ENCODE data around the gene DNM1L. TPM values are rescaled to one million over a fixed set of nuclear protein-coding genes. Genes with fewer than 3 reads are reported as not detected.

Gene DNM1L
- total RNA-seq, 1 experiment from 2014 or later = 79.8 TPM

GRCh38 chr12:32773691-32774090, 94.6 kb downstream of the DNM1L start:
- Histone ChIP-seq H3K27me3 (ENCODE audit: insufficient read depth, low read length) (no peaks in the 10 kb centered on the region), H3K23ac (ENCODE audit: insufficient read length, low read depth, low read length) (no peak overlapping the region), H4K91ac (ENCODE audit: insufficient read length, low read depth, low read length) (no peak overlapping the region), H3K9ac (ENCODE audit: extremely low read depth, insufficient read length, low read length) (no peak overlapping the region), H3K23me2 (ENCODE audit: insufficient read length, low read depth, low read length, poor library complexity, severe bottlenecking) (no peaks in the 10 kb centered on the region), H3K79me2 (ENCODE audit: insufficient read depth, low read length) (no peaks in the 10 kb centered on the region), H3K14ac (ENCODE audit: insufficient read depth, low read length) (no peak overlapping the region), H2BK5ac (ENCODE audit: insufficient read length, low read length) (no peak overlapping the region), H2BK120ac (ENCODE audit: low read depth, low read length, poor library complexity, severe bottlenecking) (no peak overlapping the region), H3T11ph (ENCODE audit: low read length) (no peak overlapping the region), H3K27ac (ENCODE audit: insufficient read length, low read depth, low read length) (no peak overlapping the region), H3K4ac (ENCODE audit: low read depth, low read length) (no peak overlapping the region), H2BK15ac (ENCODE audit: low read depth, low read length) (no peak overlapping the region), H3K9me3 (ENCODE audit: control insufficient read depth, low read depth, low read length) (no peaks in the 10 kb centered on the region), H2AFZ (ENCODE audit: low read length) (no peak overlapping the region), H4K5ac (ENCODE audit: insufficient read length, low read depth, low read length) (no peak overlapping the region), H2BK20ac (ENCODE audit: low read depth, low read length, poor library complexity, severe bottlenecking) (no peak overlapping the region), H3K56ac (ENCODE audit: insufficient read length, low read depth, low read length) (no peak overlapping the region), H2AK5ac (ENCODE audit: insufficient read length, low read length) (no peak overlapping the region), H3K4me1 (ENCODE audit: insufficient read depth, low read length) (no peaks in the 10 kb centered on the region), H4K8ac (replicated peaks; ENCODE audit: insufficient read length, low read depth, low read length) (no peak overlapping the region), H2BK12ac (ENCODE audit: insufficient read length, low read depth, low read length) (no peak overlapping the region), H3K4me2 (ENCODE audit: insufficient read depth, insufficient read length, low read length) (no peak overlapping the region), H3K79me1 (ENCODE audit: insufficient read depth, low read depth, low read length, poor library complexity, severe bottlenecking) (no peaks in the 10 kb centered on the region), H3K18ac (ENCODE audit: insufficient read length, low read depth, low read length) (no peak overlapping the region), H4K20me1 (ENCODE audit: control insufficient read depth, insufficient read depth, insufficient read length) (no peaks in the 10 kb centered on the region)
- Mint-ChIP-seq H3K4me1 (peaks cover 5 to 13% of the 10 kb centered on the region in 2 experiments; a peak in 3 of 4 replicates), H3K9me3 (no peaks in the 10 kb centered on the region), H3K36me3 (ENCODE audit: insufficient read depth in 1 of 3, low read depth in 3 of 3) (no peaks in the 10 kb centered on the region), H3K27ac (no peak overlapping the region), H3K4me3 (no peak overlapping the region), H3K27me3 (ENCODE audit: low read depth) (no peaks in the 10 kb centered on the region; the same call in 1 of the 2 replicates)
- WGBS (ENCODE audit: extremely low coverage, insufficient read length, low lambda C conversion rate) = no CpG with 5 or more reads among the region's 6 CpGs
- no peak for TF ChIP-seq CTCF (conservative IDR thresholded peaks at IDR 0.05)
- no peak for DNase-seq

Data from H9 (cell line).